K562 (cell line): ENCODE results near the gene BCAN. TPM values are rescaled to one million over a fixed set of nuclear protein-coding genes. Genes with fewer than 3 reads are reported as not detected.

Experiments
- ATAC-seq: fragments of 200-7000 bp; cut with Tn5 transposase; 3 replicates; pipeline ENCODE4 v1.9.1; 2020; ENCODE audit warnings: moderate library complexity
- BruUV-seq: library from RNA; stranded (reverse); fragments of 400-500 nt; replicated peaks from 2 replicates; lab custom pipeline; 2021; lab: Mats Ljungman, UMichigan
- CTCF ChIA-PET: fragments of 300-600 bp; formaldehyde crosslinking; extraction: SDS; loops from one replicate; lab custom pipeline; 2021; ENCODE audit warnings: low intra/inter-chr PET ratio; lab: Yijun Ruan, JAX
- POLR2A ChIA-PET: fragments of 300-600, 350-650 bp; sonication (Branson Sonifier 250); formaldehyde crosslinking; extraction: SDS; loops from one replicate; lab custom pipeline; 2021; ENCODE audit warnings: antibody characterized with exemption, inconsistent platforms; lab: Yijun Ruan, JAX
- DNase-seq, 4 experiments: peaks; one replicate each; pipeline versions ENCODE4 v3.0.0 to v3.0.0-alpha.2; 2011 to 2018; ENCODE audit warnings: low spot score in 3 of 4, mixed read lengths in 3 of 4; ENCODE audit errors: extremely low read depth in 1 of 4
- FAIRE-seq: peaks from 2 replicates; lab custom pipeline; 2011; peaks lifted over from hg19 to GRCh38; lab: Jason Lieb, UNC
- H2AFZ ChIP-seq: 2 replicates; pipeline ENCODE4 v1.6.0; 2011; ENCODE audit warnings: low read depth, low read length, control low read depth, inconsistent platforms
- H3K27ac ChIP-seq: fragments of 200-600 bp; 3 replicates; pipeline ENCODE4 v1.8.0; 2011; ENCODE audit warnings: low read depth, mild to moderate bottlenecking, control low read depth, inconsistent platforms, low read length, moderate library complexity, mixed read lengths; ENCODE audit errors: extremely low read depth
- H3K27me3 ChIP-seq, 2 experiments: fragments of 300-600 bp in 1 of 2; 2 replicates in 1 of 2; 3 replicates in 1 of 2; pipeline versions ENCODE4 v1.6.0 to v1.8.0; 2011; ENCODE audit warnings: inconsistent platforms in 2 of 2, low read length in 2 of 2, mild to moderate bottlenecking in 1 of 2, mixed read lengths in 1 of 2, moderate library complexity in 1 of 2; ENCODE audit not compliant: control insufficient read depth in 2 of 2, insufficient read depth in 2 of 2
- H3K36me3 ChIP-seq: fragments of 300-600 bp; 3 replicates; pipeline ENCODE4 v1.8.0; 2011; ENCODE audit warnings: mild to moderate bottlenecking, low read length, inconsistent platforms; ENCODE audit not compliant: control insufficient read depth, insufficient read depth
- H3K4me1 ChIP-seq, 2 experiments: fragments of 200-600 bp in 1 of 2; replicated peaks in 1 of 2; 2 replicates in 1 of 2; 3 replicates in 1 of 2; pipeline versions ENCODE4 v1.5.1 to v1.8.0; 2011; ENCODE audit warnings: inconsistent platforms in 2 of 2, low read length in 2 of 2, mild to moderate bottlenecking in 1 of 2, mixed read lengths in 1 of 2, moderate library complexity in 1 of 2; ENCODE audit not compliant: control insufficient read depth in 2 of 2, insufficient read depth in 2 of 2
- H3K4me2 ChIP-seq: 2 replicates; pipeline ENCODE4 v1.6.1; 2011; ENCODE audit warnings: low read length, control low read depth, inconsistent platforms, mixed read lengths; ENCODE audit not compliant: insufficient read depth
- H3K4me3 ChIP-seq: fragments of 200-600 bp; sonication (generic), shearing (Covaris generic); 2 replicates; pipeline ENCODE4 v1.5.1; 2016; ENCODE audit warnings: control low read depth, inconsistent platforms
- H3K79me2 ChIP-seq: fragments of 200-600 bp; 3 replicates; pipeline ENCODE4 v1.8.0; 2011; ENCODE audit warnings: low read length, inconsistent platforms; ENCODE audit not compliant: control insufficient read depth, insufficient read depth
- H3K9ac ChIP-seq, 2 experiments: 2 replicates each; pipeline versions ENCODE4 v1.6.0 to v1.6.1; 2011; ENCODE audit warnings: low read depth in 2 of 2, low read length in 2 of 2, control low read depth in 1 of 2, inconsistent platforms in 1 of 2, mild to moderate bottlenecking in 1 of 2, mixed read lengths in 1 of 2; ENCODE audit not compliant: insufficient read depth in 1 of 2
- H3K9me1 ChIP-seq: one replicate; pipeline ENCODE4 v1.6.0; 2011; ENCODE audit warnings: inconsistent platforms, mild to moderate bottlenecking, low read length, moderate library complexity; ENCODE audit not compliant: control insufficient read depth, insufficient read depth
- H3K9me3 ChIP-seq: replicated peaks from 2 replicates; pipeline ENCODE4 v1.5.1; 2011; ENCODE audit warnings: low read depth, low read length, inconsistent platforms; ENCODE audit not compliant: control insufficient read depth, insufficient read depth
- H4K20me1 ChIP-seq: replicated peaks from 2 replicates; pipeline ENCODE4 v1.6.1; 2011; ENCODE audit warnings: low read length, inconsistent platforms, mixed read lengths; ENCODE audit not compliant: control insufficient read depth, insufficient read depth
- HIVEP1 ChIP-seq: fragments of 250-450 bp; sonication (Bioruptor Pico); IDR thresholded peaks from 2 replicates; pipeline ENCODE4 v1.4.0; 2020; ENCODE audit warnings: mild to moderate bottlenecking
- LEF1 ChIP-seq: fragments of 450-650 bp; IDR thresholded peaks from 2 replicates; pipeline ENCODE4 v1.6.1; 2016; ENCODE audit warnings: mild to moderate bottlenecking
- MTA1 ChIP-seq: fragments of 450-650 bp; IDR thresholded peaks from 2 replicates; pipeline ENCODE4 v1.6.1; 2017; ENCODE audit warnings: borderline replicate concordance
- NR2C2 ChIP-seq, 2 experiments: fragments of 200-800 bp in 1 of 2; sonication (Bioruptor generic) in 1 of 2; sonication (generic) in 1 of 2; formaldehyde crosslinking in 1 of 2; IDR thresholded peaks; 2 replicates each; pipeline versions ENCODE4 v1.6.1 to v1.8.0; 2016 to 2022; ENCODE audit warnings: mild to moderate bottlenecking in 1 of 2, missing compliant biosample characterization in 1 of 2, missing genetic modification characterization in 1 of 2, missing genetic modification reagents in 1 of 2
- PCBP2 ChIP-seq: fragments of 200-400 bp; formaldehyde crosslinking; IDR thresholded peaks from 2 replicates; pipeline ENCODE4 v1.6.1; 2018; ENCODE audit warnings: low read length, low read depth, mild to moderate bottlenecking, moderate library complexity; ENCODE audit not compliant: poor library complexity, severe bottlenecking
- SAP30 ChIP-seq: fragments of 200-600 bp; sonication (generic); IDR thresholded peaks from 2 replicates; pipeline ENCODE4 v1.6.1; 2012; ENCODE audit warnings: borderline replicate concordance, low read depth, mild to moderate bottlenecking, moderate library complexity, low read length, control low read depth, inconsistent platforms; ENCODE audit not compliant: insufficient read depth, poor library complexity, severe bottlenecking
- STAT5B ChIP-seq: fragments of 250-450 bp; sonication (Bioruptor Pico); IDR thresholded peaks from 2 replicates; pipeline ENCODE4 v1.8.0; 2021; ENCODE audit warnings: mild to moderate bottlenecking, inconsistent platforms
- TCFL5 ChIP-seq: fragments of 250-450 bp; sonication (Bioruptor Pico); conservative IDR thresholded peaks from 2 replicates; pipeline ENCODE4 v1.6.1; 2021; ENCODE audit warnings: mild to moderate bottlenecking, moderate library complexity, matching md5 sums
- TRIM24 ChIP-seq, 2 experiments: fragments of 450-650 bp; IDR thresholded peaks; 2 replicates each; pipeline ENCODE4 v1.6.1; 2016
- ZFX ChIP-seq: sonication (generic); formaldehyde crosslinking; IDR thresholded peaks from 2 replicates; pipeline ENCODE4 v1.8.0; 2022; ENCODE audit warnings: mild to moderate bottlenecking, missing genetic modification reagents, moderate library complexity
- ZNF282 ChIP-seq: sonication (generic); formaldehyde crosslinking; IDR thresholded peaks from 2 replicates; pipeline ENCODE4 v1.8.1; 2023; ENCODE audit warnings: missing genetic modification reagents
- WGBS: fragments of 100-300 bp; shearing (Covaris generic); methylation state at CpG from one replicate; pipeline ENCODE4 v1.1.6; 2016; ENCODE audit warnings: low coverage, mixed read lengths; ENCODE audit not compliant: insufficient coverage; ENCODE audit errors: missing lambda C conversion rate; 5-methylcytosine and 5-hydroxymethylcytosine counted together
- in situ Hi-C: fragments of 300-500 bp; cut with MboI; formaldehyde crosslinking; loops from 4 replicates; pipeline ENCODE4 v1.15.0; 2018; ENCODE audit warnings: inconsistent platforms, mixed read lengths
- intact Hi-C: fragments of 100-400 bp; cut with micrococcal nuclease; formaldehyde crosslinking; loops from 2 replicates; pipeline ENCODE4 v1.14.2; 2022
- polyA plus RNA-seq, 8 experiments: library from polyadenylated mRNA; depleted of rRNA in 4 of 8; stranded (reverse) in 5 of 8; unstranded in 3 of 8; fragments of >200 nt; fragmentation: Nextera tagmentation in 2 of 8; fragmentation: Illumina TruSeq in 1 of 8; extraction: Ambion mirVana in 2 of 8; extraction: Trizol in 1 of 8; gene quantifications; 2 replicates each; pipeline versions ENCODE4 v1.2.1 to v1.2.3, GENCODE V29; 2011 to 2014; ENCODE audit warnings: inconsistent platforms in 1 of 8, missing spikeins in 1 of 8
- total RNA-seq, 7 experiments: library from RNA; depleted of rRNA in 6 of 7; stranded (reverse); fragments of >200 nt in 6 of 7; fragmentation: Illumina TruSeq in 2 of 7; extraction: Trizol in 2 of 7; gene quantifications; 2 replicates each; pipeline versions ENCODE4 v1.2.1 to v1.2.3, GENCODE V29; 2011 to 2021; ENCODE audit warnings: low replicate concordance in 1 of 7
- TF ChIP-seq, protein P1 (sequence below): fragments of 450-650 bp; IDR thresholded peaks from 2 replicates; pipeline ENCODE4 v1.6.1; 2016
- TF ChIP-seq, protein P2 (sequence below): IDR thresholded peaks from 2 replicates; pipeline ENCODE4 v1.6.1; 2011; ENCODE audit warnings: borderline replicate concordance, low read depth, mild to moderate bottlenecking, moderate library complexity, low read length; ENCODE audit not compliant: insufficient read depth, poor library complexity, severe bottlenecking

Gene BCAN
- total and polyA plus RNA-seq, 9 of the 15 experiments (the other 6 are each of a cell fraction or from before 2014, with no cell fraction given) = 0.04 to 0.33 (median 0.14) TPM; not detected in 5

DNA sequence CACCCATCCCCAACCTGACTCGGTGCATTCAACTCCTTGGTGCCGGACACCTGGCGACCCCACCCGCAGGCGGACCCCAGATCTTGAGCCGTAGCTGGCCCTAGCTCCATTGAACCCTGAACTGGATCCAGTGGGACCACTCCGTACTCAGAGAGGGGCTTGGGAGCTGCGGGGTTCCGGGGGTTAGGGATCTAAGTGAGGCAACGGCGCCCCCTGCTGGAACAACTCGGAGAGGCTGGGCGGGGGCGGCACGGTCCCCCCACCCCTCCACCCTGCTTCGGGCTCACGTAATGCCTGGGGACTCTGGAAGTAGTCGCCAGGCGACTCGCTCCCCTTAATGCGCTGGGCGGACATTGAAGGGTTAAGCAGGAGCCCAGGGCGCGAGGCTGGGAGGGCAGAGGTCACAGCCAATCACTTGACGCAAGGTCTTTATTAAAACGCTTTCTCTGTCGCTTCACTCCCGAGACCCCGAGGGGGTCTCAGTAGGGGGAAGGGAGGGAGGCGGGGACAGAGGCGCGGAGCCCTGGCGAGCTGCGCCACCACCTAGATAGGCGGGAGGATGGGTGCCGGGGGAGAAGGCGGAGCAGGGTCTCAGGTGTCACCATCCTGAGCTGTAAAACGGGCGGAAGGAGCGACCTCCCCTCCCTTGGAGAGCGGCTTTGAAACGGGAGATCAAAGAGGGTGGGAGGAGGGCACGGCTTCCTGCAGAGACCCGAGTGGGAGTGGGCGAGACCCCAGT, 64.2 kb downstream of the BCAN start (continued):
- peak; percentile 67 for TF ChIP-seq MTA1
- TF ChIP-seq, all 486 proteins: peak for 90

DNA sequence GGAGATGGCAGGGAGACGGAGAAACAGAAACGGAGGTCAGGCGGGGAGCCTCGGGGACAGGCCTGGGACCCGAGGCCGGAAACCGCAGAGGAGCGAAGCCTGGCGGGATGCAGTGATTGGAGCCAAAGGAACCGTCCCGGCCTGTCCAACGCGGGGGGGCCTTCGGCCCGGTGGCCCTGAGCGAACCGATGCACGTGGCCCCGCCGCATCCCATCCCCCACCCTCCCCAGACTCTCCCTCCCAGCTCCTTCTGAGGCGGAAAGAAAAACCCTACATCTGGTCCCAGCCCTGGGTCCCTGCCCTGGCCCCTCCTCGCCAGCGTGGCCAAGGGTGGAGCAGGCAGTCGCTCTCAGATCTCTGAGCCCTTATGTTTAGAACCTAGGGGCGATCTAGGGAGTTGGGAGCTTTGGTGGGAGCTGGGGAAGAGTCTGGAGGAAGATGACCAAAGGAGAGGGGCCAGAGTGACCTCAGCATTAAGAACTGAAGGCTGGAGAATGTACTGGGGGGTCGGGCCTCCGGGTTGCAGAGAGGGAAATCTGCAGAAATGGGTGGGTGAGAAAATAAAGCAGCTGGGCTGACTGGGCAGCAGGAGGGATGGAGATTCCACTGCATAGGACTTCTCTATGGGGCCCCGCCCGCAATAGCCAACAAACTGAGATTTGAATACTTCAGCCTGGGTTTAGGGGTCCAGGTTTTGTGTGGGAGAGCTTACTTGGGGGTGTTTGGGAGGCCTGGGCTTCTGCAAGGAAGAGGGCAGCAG, 64.9 kb downstream of the BCAN start:
- ChIA-PET CTCF (interaction anchor here (0.8 to 4.4 kb wide), 5 partner anchors 14 to 47 kb away, joined by 3 to 64 read pairs (median 9); no protein-coding TSS in a partner anchor), POLR2A (interaction anchor here (0.5 to 3.0 kb wide), 11 partner anchors 8 to 541 kb away, joined by 3 to 21 read pairs (median 5); partner anchors contain the start of genes METTL25B and MRPL24)
- Histone ChIP-seq H3K27me3 (no peaks in the 10 kb centered on the region), H2AFZ (peak overlapping the region; percentile 99), H3K4me1 (peaks cover 7 to 26% of the 10 kb centered on the region in 2 experiments; a peak in 4 of 5 replicates), H3K9ac (peak overlapping the region; percentile 64 to 87), H3K36me3 (no peaks in the 10 kb centered on the region), H3K9me3 (no peaks in the 10 kb centered on the region), H4K20me1 (no peaks in the 10 kb centered on the region), H3K27ac (peak overlapping the region; percentile 30; the same call in 1 of the 3 replicates), H3K9me1 (no peaks in the 10 kb centered on the region), H3K79me2 (no peaks in the 10 kb centered on the region), H3K4me2 (peak overlapping the region; percentile 87), H3K4me3 (peak overlapping the region; percentile 47; the same call in 1 of the 2 replicates)
- FAIRE-seq = no peak
- in situ Hi-C loops = no loop called here
- WGBS = 22% methylated on average over 19 of the region's 29 CpGs
- no TSS peak for BruUV-seq
- ATAC-seq = peak; percentile 12
- DNase-seq = peak in 3 of 4 experiments; percentile 33 to 51 (median 48)
- intact Hi-C loops = loop anchor here (1.0 kb wide), 2 partner anchors 18 to 19 kb away; no protein-coding TSS in a partner anchor
- TF ChIP-seq LEF1 = 0 out of 2 replicates have a peak, but pooled peaks have one; percentile 12
- TF ChIP-seq ZNF282 = no peak; the same call in 1 of the 2 replicates
- no peak for TF ChIP-seq TRIM24 (IDR thresholded peaks at IDR 0.05)
- TF ChIP-seq, protein P1, sequence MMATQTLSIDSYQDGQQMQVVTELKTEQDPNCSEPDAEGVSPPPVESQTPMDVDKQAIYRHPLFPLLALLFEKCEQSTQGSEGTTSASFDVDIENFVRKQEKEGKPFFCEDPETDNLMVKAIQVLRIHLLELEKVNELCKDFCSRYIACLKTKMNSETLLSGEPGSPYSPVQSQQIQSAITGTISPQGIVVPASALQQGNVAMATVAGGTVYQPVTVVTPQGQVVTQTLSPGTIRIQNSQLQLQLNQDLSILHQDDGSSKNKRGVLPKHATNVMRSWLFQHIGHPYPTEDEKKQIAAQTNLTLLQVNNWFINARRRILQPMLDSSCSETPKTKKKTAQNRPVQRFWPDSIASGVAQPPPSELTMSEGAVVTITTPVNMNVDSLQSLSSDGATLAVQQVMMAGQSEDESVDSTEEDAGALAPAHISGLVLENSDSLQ = no peak
- no peak for TF ChIP-seq HIVEP1 (CRISPR knock-in tag)
- TF ChIP-seq ZFX (CRISPR knock-in tag) = peak; percentile 37; the same call in 1 of the 2 replicates
- no peak for TF ChIP-seq NR2C2 (CRISPR knock-in tag; IDR thresholded peaks at IDR 0.05)
- TF ChIP-seq NR2C2 (tag; IDR thresholded peaks at IDR 0.05) = 0 out of 2 replicates have a peak, but pooled peaks have one; percentile 5
- no peak for TF ChIP-seq SAP30
- no peak for TF ChIP-seq TCFL5 (CRISPR knock-in tag)
- TF ChIP-seq PCBP2 = no peak
- no peak for TF ChIP-seq STAT5B (CRISPR knock-in tag)
- TF ChIP-seq, protein P2, sequence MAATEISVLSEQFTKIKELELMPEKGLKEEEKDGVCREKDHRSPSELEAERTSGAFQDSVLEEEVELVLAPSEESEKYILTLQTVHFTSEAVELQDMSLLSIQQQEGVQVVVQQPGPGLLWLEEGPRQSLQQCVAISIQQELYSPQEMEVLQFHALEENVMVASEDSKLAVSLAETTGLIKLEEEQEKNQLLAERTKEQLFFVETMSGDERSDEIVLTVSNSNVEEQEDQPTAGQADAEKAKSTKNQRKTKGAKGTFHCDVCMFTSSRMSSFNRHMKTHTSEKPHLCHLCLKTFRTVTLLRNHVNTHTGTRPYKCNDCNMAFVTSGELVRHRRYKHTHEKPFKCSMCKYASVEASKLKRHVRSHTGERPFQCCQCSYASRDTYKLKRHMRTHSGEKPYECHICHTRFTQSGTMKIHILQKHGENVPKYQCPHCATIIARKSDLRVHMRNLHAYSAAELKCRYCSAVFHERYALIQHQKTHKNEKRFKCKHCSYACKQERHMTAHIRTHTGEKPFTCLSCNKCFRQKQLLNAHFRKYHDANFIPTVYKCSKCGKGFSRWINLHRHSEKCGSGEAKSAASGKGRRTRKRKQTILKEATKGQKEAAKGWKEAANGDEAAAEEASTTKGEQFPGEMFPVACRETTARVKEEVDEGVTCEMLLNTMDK = no peak
